ENCODE results near the gene FSIP1.

FSIP1 gene

DNA sequence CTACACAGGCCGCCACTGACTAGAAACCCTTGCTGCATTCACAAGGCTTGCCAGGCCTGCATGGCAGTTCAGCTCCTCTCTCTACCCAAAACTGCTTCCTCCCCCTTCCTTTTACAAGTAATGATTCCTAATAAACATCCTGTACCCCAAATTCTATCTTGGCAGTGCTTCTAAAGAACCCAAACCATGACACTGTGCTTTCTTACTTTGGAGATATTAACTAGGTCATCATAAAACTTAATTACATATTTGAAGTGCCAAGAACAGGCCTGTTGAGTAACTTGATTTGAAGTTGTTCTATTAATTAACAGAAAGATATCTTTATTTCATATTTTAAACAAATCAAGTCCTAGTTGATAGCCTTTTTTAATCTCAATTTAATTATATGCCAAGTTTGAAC is 113.4 kb downstream of the FSIP1 start:
- Histone ChIP-seq H3K79me1 (replicated peaks; ENCODE audit: low read length, poor library complexity, severe bottlenecking) (no peaks in the 10 kb centered on the region), H3K9ac (ENCODE audit: low read length) (no peak overlapping the region), H4K91ac (ENCODE audit: low read length) (no peak overlapping the region), H4K8ac (ENCODE audit: low read length) (no peak overlapping the region), H2BK12ac (ENCODE audit: low read length in 2 of 2) (no peak overlapping the region), H3K27ac (ENCODE audit: low read length, poor library complexity, severe bottlenecking) (no peak overlapping the region), H3K4me3 (ENCODE audit: insufficient read depth in 1 of 2, low read depth in 1 of 2, low read length in 2 of 2) (no peak overlapping the region), H2BK5ac (ENCODE audit: low read depth, low read length, poor library complexity, severe bottlenecking) (no peak overlapping the region), H3K4ac (ENCODE audit: low read depth in 1 of 2, low read length in 2 of 2) (no peak overlapping the region), H3K14ac (ENCODE audit: low read length in 2 of 2) (no peak overlapping the region), H2BK15ac (ENCODE audit: low read depth, poor library complexity, severe bottlenecking) (no peak overlapping the region), H2AK5ac (ENCODE audit: low read length, severe bottlenecking) (peak overlapping the region; percentile 90), H3K4me1 (ENCODE audit: control insufficient read depth, insufficient read depth, low read depth, low read length) (peaks cover 9% of the 10 kb centered on the region), H3K36me3 (ENCODE audit: control insufficient read depth in 1 of 2, insufficient read depth in 2 of 2, low read depth in 1 of 2, low read length in 2 of 2) (no peaks in the 10 kb centered on the region), H3K27me3 (ENCODE audit: control insufficient read depth in 1 of 2, insufficient read depth in 1 of 2, low read length in 2 of 2) (no peaks in the 10 kb centered on the region), H2BK120ac (ENCODE audit: low read depth, low read length) (no peak overlapping the region), H2AFZ (ENCODE audit: low read depth, low read length) (no peak overlapping the region), H3K4me2 (ENCODE audit: low read length, poor library complexity, severe bottlenecking) (no peak overlapping the region), H3K23ac (ENCODE audit: low read length in 2 of 2) (no peak overlapping the region), H3K9me3 (ENCODE audit: control insufficient read depth, low read length) (no peaks in the 10 kb centered on the region), H3K18ac (ENCODE audit: low read depth in 1 of 2, low read length in 2 of 2) (no peak overlapping the region)
- 100% methylated on average over 1 of the region's 1 CpG for whole genome bisulfite sequencing
- DNase-seq: no peak

- H2BK120ac ChIP-seq (ENCODE audit: low read depth, low read length): no peak overlapping the region
- H4K8ac ChIP-seq (ENCODE audit: low read length): no peak overlapping the region
- H3K4me2 ChIP-seq (ENCODE audit: low read length, poor library complexity, severe bottlenecking): no peak overlapping the region
- peaks cover 9% of the 10 kb centered on the region for H3K4me1 ChIP-seq (ENCODE audit: control insufficient read depth, insufficient read depth, low read depth, low read length)
- no peaks in the 10 kb centered on the region for H3K36me3 ChIP-seq (ENCODE audit: control insufficient read depth in 1 of 2, insufficient read depth in 2 of 2, low read depth in 1 of 2, low read length in 2 of 2)
- H2BK12ac ChIP-seq (ENCODE audit: low read length in 2 of 2): no peak overlapping the region
- no peak overlapping the region for H2BK15ac ChIP-seq (ENCODE audit: low read depth, poor library complexity, severe bottlenecking)
- H3K27me3 ChIP-seq (ENCODE audit: control insufficient read depth in 1 of 2, insufficient read depth in 1 of 2, low read length in 2 of 2): no peaks in the 10 kb centered on the region
- no peak overlapping the region for H2AFZ ChIP-seq (ENCODE audit: low read depth, low read length)
- H3K4ac ChIP-seq (ENCODE audit: low read depth in 1 of 2, low read length in 2 of 2): no peak overlapping the region
- H3K4me3 ChIP-seq (ENCODE audit: insufficient read depth in 1 of 2, low read depth in 1 of 2, low read length in 2 of 2): no peak overlapping the region
- no peaks in the 10 kb centered on the region for H3K79me1 ChIP-seq (replicated peaks; ENCODE audit: low read length, poor library complexity, severe bottlenecking)
- no peak overlapping the region for H3K18ac ChIP-seq (ENCODE audit: low read depth in 1 of 2, low read length in 2 of 2)
- no peak overlapping the region for H2BK5ac ChIP-seq (ENCODE audit: low read depth, low read length, poor library complexity, severe bottlenecking)
- no peak overlapping the region for H3K23ac ChIP-seq (ENCODE audit: low read length in 2 of 2)
- peak overlapping the region; percentile 76 for H2AK5ac ChIP-seq (ENCODE audit: low read length, severe bottlenecking)
- H4K91ac ChIP-seq (ENCODE audit: low read length): no peak overlapping the region
- H3K9ac ChIP-seq (ENCODE audit: low read length): no peak overlapping the region
- DNase-seq: no peak
- no peak overlapping the region for H3K14ac ChIP-seq (ENCODE audit: low read length in 2 of 2)
- 98% methylated on average over 1 of the region's 4 CpGs for WGBS
- H3K9me3 ChIP-seq (ENCODE audit: control insufficient read depth, low read length): no peaks in the 10 kb centered on the region
- H3K27ac ChIP-seq (ENCODE audit: low read length, poor library complexity, severe bottlenecking): no peak overlapping the region
These were observed 114.2 kb downstream of the FSIP1 start for GRCh38 chr15:39668457-39668856.

DNA sequence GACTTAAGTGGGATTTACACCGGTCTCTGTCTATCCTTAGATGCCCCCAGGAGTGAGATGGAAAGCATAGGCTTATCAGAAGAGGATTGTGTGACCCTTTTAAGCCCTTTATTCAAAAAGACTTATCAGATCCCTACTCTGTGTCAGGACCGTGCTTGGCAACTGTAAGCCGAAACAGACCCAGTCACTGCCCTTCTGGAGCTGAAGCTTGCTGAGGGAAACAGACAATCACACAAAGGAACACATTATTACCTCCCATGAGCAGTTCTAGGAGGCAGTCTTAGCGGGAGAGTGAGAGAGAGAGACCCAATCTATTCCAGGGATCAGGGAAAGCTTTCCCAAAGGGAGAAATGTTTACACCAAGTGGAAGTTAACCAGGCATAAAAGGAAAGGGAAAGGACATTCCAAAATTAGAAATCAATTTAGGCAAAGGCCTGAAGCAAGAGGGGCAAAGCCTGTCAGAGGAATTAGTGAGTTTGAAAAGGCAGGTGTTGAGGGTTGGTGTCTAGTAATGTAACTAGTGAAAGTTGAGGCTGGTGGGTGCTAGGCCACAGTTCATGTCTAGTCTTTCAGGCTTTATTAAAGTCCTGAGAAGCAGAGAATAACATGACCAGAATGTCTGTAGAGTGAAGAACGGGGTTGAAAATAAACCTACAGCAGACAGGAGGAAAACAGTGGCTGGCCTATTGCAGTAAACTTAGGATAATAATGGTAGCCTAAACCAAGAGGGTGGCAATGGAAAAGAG is 115.1 kb downstream of the FSIP1 start:
- Histone ChIP-seq H2AK5ac (ENCODE audit: low read length, severe bottlenecking) (peak overlapping the region; percentile 100), H3K36me3 (ENCODE audit: control insufficient read depth in 1 of 2, insufficient read depth in 2 of 2, low read depth in 1 of 2, low read length in 2 of 2) (no peaks in the 10 kb centered on the region), H3K27ac (ENCODE audit: low read length, poor library complexity, severe bottlenecking) (peak overlapping the region; percentile 98), H4K8ac (ENCODE audit: low read length) (peak overlapping the region; percentile 91), H2BK15ac (ENCODE audit: low read depth, poor library complexity, severe bottlenecking) (no peak overlapping the region), H3K9me3 (ENCODE audit: control insufficient read depth, low read length) (no peaks in the 10 kb centered on the region), H2BK120ac (ENCODE audit: low read depth, low read length) (no peak overlapping the region), H2AFZ (ENCODE audit: low read depth, low read length) (no peak overlapping the region), H2BK5ac (ENCODE audit: low read depth, low read length, poor library complexity, severe bottlenecking) (peak overlapping the region; percentile 91), H3K27me3 (ENCODE audit: control insufficient read depth in 1 of 2, insufficient read depth in 1 of 2, low read length in 2 of 2) (no peaks in the 10 kb centered on the region), H3K4ac (ENCODE audit: low read depth in 1 of 2, low read length in 2 of 2) (peak overlapping the region in 1 of 2 experiments; percentile 51), H3K4me3 (ENCODE audit: insufficient read depth in 1 of 2, low read depth in 1 of 2, low read length in 2 of 2) (no peak overlapping the region), H2BK12ac (ENCODE audit: low read length in 2 of 2) (peak overlapping the region; percentile 40 to 83), H3K9ac (ENCODE audit: low read length) (no peak overlapping the region), H4K91ac (ENCODE audit: low read length) (peak overlapping the region; percentile 36), H3K14ac (ENCODE audit: low read length in 2 of 2) (no peak overlapping the region), H3K23ac (ENCODE audit: low read length in 2 of 2) (no peak overlapping the region), H3K79me1 (replicated peaks; ENCODE audit: low read length, poor library complexity, severe bottlenecking) (no peaks in the 10 kb centered on the region), H3K4me2 (ENCODE audit: low read length, poor library complexity, severe bottlenecking) (no peak overlapping the region), H3K4me1 (ENCODE audit: control insufficient read depth, insufficient read depth, low read depth, low read length) (peaks cover 9% of the 10 kb centered on the region), H3K18ac (ENCODE audit: low read depth in 1 of 2, low read length in 2 of 2) (peak overlapping the region; percentile 22 to 71)
- DNase-seq: no peak
- 69% methylated on average over 5 of the region's 5 CpGs for WGBS

- no peak overlapping the region for H2BK12ac ChIP-seq (ENCODE audit: low read length in 2 of 2)
- no peak overlapping the region for H2BK15ac ChIP-seq (ENCODE audit: low read depth, poor library complexity, severe bottlenecking)
- H3K27ac ChIP-seq (ENCODE audit: low read length, poor library complexity, severe bottlenecking): peak overlapping the region; percentile 98
- H2AFZ ChIP-seq (ENCODE audit: low read depth, low read length): no peak overlapping the region
- peaks cover 6% of the 10 kb centered on the region for H3K4me1 ChIP-seq (ENCODE audit: control insufficient read depth, insufficient read depth, low read depth, low read length)
- no peak overlapping the region for H3K4ac ChIP-seq (ENCODE audit: low read depth in 1 of 2, low read length in 2 of 2)
- H3K14ac ChIP-seq (ENCODE audit: low read length in 2 of 2): no peak overlapping the region
- H3K23ac ChIP-seq (ENCODE audit: low read length in 2 of 2): no peak overlapping the region
- 65% methylated on average over 3 of the region's 3 CpGs for WGBS
- H2BK5ac ChIP-seq (ENCODE audit: low read depth, low read length, poor library complexity, severe bottlenecking): no peak overlapping the region
- H3K79me1 ChIP-seq (replicated peaks; ENCODE audit: low read length, poor library complexity, severe bottlenecking): no peaks in the 10 kb centered on the region
- H3K4me2 ChIP-seq (ENCODE audit: low read length, poor library complexity, severe bottlenecking): no peak overlapping the region
- no peak overlapping the region for H4K8ac ChIP-seq (ENCODE audit: low read length)
- no peak overlapping the region for H2AK5ac ChIP-seq (ENCODE audit: low read length, severe bottlenecking)
- H3K36me3 ChIP-seq (ENCODE audit: control insufficient read depth in 1 of 2, insufficient read depth in 2 of 2, low read depth in 1 of 2, low read length in 2 of 2): no peaks in the 10 kb centered on the region
- H3K9me3 ChIP-seq (ENCODE audit: control insufficient read depth, low read length): no peaks in the 10 kb centered on the region
- no peak overlapping the region for H2BK120ac ChIP-seq (ENCODE audit: low read depth, low read length)
- DNase-seq: peak; percentile 43
- peak overlapping the region in 1 of 2 experiments; percentile 59 for H3K18ac ChIP-seq (ENCODE audit: low read depth in 1 of 2, low read length in 2 of 2)
- H3K4me3 ChIP-seq (ENCODE audit: insufficient read depth in 1 of 2, low read depth in 1 of 2, low read length in 2 of 2): no peak overlapping the region
- H3K9ac ChIP-seq (ENCODE audit: low read length): no peak overlapping the region
- no peaks in the 10 kb centered on the region for H3K27me3 ChIP-seq (ENCODE audit: control insufficient read depth in 1 of 2, insufficient read depth in 1 of 2, low read length in 2 of 2)
- H4K91ac ChIP-seq (ENCODE audit: low read length): no peak overlapping the region
These were observed 116.0 kb downstream of the FSIP1 start for GRCh38 chr15:39666677-39667076.
